Vagina (tissue), 2 donors: ENCODE measurements around the gene RPL27A.

Experiments used
- POLR2A ChIP-seq, 2 donors: fragments of 450-650 bp; IDR thresholded peaks; one replicate each; pipeline ENCODE4 v1.6.1; 2017; ENCODE audit warnings: antibody characterized with exemption in 2 of 2, mild to moderate bottlenecking in 2 of 2, moderate library complexity in 2 of 2
- TF ChIP-seq, protein P1 (sequence below), 3 experiments: fragments of 450-650 bp in 2 of 3; fragments of 200-600 bp in 1 of 3; sonication (generic) in 1 of 3; IDR thresholded peaks; one replicate each; pipeline ENCODE4 v1.5.1; 2017 to 2019; ENCODE audit warnings: antibody characterized with exemption in 3 of 3, mild to moderate bottlenecking in 2 of 3, moderate library complexity in 2 of 3

DNA sequence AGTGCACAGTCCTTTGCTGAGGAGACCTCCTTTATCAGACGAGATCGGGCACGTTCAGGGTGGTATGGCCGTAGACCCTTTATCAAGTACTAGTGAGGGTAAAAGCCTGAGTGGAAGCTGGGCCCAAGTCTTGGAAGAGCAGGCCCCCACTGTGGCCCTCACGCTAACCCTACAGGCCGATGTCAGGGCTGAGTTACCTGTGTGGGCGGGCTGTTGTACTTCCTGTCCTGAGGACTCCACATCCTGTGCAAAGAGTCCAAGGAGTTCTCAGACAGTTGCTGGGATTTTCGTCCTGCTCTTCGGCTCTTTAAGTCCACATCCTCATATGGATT is 34.9 kb downstream of the RPL27A start:
- TF ChIP-seq, protein P1, sequence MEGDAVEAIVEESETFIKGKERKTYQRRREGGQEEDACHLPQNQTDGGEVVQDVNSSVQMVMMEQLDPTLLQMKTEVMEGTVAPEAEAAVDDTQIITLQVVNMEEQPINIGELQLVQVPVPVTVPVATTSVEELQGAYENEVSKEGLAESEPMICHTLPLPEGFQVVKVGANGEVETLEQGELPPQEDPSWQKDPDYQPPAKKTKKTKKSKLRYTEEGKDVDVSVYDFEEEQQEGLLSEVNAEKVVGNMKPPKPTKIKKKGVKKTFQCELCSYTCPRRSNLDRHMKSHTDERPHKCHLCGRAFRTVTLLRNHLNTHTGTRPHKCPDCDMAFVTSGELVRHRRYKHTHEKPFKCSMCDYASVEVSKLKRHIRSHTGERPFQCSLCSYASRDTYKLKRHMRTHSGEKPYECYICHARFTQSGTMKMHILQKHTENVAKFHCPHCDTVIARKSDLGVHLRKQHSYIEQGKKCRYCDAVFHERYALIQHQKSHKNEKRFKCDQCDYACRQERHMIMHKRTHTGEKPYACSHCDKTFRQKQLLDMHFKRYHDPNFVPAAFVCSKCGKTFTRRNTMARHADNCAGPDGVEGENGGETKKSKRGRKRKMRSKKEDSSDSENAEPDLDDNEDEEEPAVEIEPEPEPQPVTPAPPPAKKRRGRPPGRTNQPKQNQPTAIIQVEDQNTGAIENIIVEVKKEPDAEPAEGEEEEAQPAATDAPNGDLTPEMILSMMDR (IDR thresholded peaks at IDR 0.05), result no peak
- TF ChIP-seq POLR2A (IDR thresholded peaks at IDR 0.05), result no peak
